ENCODE data around the gene CSGALNACT2.

The CSGALNACT2 gene

DNA sequence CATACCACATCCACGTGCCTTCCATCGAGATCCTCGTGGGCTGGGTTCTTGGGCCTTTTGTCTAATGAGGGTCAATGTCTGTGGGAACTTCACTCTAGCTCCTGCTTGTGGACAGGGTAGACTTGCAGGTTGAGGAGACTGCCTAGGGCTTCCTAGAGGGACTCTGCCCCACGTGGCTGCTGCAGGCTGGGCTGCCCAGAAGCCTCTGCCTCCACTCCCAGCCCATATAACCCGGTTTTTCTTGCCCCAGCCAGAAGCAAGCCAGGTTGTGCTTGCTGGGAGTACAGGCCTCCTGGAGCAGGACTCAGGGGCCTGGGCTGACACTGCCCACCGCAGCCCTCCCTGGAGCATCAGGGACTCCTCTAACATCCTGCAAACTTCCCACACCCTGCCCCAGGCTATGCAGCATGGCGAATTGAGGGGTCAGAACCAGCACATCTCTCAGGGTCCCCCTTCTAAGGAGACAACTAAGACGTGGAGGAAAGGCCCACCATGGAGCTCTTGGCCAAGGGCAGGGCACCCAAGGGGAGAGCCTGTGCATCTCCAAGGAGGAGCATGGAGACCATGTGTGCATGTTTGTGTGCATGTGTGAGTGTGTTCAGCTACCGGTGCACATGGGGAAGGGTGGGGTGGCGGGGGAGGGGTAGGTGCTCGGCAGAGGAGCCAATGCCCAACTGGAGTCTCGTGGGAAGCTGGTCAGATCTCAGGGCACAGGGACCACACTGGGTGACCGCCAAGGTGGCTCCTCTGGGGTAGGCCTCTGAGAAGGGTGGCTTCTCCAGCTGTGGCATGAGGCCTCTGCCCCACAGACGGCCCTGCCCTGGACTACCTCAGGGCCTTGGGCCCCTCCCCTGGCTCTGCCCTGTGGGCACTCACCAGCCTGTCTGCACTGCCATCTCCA is 66.0 kb downstream of the CSGALNACT2 start:
- DNase-seq = no peak

DNA sequence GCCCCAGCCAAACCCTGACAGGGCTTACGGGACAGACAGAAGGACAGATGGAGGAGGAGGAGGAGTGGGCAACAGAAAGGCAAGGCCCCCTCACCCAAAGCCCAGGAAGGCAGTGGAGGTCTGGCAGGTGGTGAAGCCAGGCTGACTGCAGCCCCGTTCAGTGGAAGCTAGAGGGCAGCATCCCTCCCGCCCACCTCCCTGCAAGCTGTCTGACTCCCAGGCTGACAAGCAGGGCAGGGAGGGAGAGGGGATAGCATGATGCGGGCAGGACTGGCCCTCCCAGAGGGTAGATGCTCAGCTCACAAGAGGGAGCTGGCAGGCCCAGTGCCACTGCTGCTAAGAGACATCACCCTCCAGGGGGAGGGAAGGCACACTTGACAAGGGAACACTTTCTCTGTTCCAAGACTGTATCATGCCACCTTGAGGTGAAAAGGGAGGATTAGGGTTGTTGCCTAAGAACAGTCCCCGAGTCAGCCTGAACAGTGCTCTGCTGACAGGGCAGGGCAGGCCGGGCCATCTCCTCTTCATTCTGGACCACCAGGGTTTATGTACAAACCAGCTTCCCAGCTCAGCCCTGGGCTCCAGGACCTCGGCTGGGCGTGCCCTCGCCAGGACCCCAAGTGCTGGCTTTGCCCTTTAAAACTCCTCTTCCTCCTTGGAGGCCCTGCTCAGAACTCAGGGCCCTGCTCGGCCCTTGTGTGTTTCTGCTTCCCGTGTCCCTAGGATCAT is 66.9 kb downstream of the CSGALNACT2 start:
- peak; percentile 38 to 43 for DNase-seq

DNA sequence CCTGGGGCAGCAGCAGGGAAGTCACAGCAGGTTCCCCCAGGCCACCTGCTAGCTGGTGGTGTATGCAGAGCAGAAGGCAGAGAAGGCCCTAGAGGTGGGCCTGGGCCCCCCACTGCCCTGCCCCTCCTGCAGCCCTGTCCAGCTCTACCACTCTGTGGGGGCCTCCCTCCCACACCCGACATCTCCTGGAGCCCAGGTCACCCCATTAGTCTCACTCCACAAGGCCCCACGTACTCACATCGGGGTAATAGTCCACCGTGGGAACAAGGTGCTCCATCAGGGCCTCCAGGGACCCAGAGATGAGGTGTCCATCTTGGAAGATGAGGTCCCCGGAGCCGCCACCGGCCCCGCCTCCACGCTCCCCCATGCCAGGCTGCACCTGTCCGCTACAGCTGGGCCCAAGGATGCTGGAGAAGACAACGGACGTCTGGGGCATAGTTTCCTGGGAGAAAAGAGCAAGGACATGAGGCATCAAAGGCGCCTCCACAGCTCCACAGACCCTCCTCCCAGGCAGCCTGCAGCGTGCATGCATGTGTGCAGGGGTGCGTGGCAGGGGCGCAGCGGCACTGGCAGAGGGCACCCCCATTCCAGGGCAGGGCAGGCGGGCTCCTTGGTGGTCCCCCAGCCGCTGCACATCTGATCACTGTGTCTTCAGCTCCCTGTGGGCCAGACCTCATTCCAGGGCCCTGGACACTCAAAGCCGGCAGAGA is 67.6 kb downstream of the CSGALNACT2 start:
- DNase-seq = no peak

DNA sequence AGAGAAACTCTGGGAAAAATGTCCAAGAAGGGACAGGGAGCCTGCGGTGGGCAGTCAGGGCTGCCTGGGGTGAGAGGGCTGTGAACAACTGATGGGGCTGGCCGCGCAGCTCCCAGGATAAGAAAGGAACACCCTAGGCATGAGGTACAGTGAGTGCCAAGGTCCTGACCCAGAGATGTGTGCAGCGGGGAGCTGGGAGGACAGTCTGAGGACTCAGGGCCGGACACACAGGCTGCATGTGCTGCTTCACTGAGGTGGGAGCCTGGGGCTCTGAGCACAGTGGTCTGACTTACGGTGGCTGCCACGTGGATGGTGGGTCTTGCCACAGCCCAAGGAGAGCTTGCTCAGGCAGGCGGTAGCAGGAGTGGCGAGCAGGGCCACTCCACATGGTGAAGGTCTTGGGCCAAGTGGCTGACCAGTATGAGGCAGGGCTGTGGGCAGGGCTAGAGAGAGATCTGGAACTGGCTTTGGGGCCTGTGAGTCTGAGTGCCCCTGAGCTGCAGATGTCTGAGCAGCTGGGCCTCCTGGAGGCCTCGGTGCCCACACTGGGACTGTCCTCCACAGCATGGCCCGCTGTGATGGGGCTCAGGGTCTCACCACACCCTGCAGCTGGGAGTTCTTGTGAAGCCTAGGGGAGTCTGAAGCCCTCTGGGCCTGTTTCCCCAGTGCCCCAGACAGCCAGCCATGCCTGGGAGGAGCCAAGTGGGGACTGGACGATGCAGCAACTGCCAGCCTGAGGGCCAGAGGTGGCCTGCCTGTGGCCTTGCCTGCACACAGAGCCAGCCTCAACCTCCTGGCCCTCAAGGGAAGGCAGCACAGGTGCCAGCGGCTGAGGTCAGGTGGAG is 68.4 kb downstream of the CSGALNACT2 start:
- DNase-seq = no peak

DNA sequence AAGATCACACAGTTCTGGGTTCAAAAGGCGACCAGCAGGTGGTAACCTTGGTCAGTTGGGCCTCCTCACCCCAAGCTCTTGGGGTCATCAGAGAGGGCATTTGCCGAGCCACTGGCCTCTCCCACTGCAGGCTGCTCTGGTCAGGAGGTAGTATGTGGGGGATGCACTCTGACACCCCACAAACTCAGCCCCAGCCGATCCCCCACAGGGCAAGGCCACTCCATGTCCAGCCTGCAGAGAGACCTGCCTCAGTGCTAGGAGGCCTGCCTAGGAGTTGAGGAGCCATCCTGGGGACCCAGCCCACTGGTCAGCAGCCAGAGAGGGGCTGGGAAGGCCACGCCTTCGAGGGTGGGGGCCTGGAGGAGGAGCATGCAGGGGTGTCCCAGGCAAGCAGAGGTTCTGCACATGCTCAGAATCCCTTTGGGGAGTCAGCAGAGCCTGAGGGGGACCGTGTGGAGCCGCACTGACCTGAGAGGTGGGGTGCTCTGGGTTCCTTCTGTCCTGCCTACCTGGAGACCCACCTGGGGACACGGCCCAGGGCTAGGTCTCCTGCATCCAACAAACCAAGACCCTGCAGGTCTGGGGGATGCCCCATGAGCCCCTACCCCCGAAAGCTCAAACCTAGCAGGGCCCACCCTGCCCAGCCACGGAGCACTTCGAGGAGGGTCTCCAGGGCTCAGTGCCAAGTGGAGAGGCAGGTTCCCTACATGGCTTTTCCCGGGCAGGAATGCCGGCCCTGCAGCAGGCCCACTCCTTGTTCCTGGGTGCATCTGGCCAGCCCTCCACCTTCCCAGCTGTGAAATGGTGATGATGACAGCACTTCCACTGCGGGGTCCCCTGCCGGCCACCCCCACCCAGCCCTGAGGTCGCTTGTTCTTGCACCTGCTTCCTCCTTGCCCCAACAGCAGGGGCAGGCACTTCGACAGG is 70.2 kb downstream of the CSGALNACT2 start:
- no peak for DNase-seq

DNA sequence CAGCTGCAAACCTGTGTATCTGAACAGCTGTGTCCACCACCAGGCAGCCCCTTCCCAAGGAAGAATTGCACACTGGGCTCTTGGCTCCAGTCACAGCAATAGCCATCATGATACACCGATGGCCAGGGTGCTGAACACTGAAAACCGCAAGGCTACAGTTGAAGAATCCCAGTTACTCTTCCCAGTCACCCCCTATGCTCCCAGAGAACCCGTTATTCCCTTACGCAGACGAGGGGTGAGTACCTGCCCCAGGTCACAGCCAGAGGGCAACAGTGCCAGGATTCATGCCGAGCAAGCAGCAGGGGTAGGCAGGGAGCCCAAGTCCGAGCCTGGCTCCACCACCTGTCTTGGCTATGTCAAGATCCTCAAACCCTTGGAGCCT is 70.8 kb downstream of the CSGALNACT2 start:
- no peak for DNase-seq

DNA sequence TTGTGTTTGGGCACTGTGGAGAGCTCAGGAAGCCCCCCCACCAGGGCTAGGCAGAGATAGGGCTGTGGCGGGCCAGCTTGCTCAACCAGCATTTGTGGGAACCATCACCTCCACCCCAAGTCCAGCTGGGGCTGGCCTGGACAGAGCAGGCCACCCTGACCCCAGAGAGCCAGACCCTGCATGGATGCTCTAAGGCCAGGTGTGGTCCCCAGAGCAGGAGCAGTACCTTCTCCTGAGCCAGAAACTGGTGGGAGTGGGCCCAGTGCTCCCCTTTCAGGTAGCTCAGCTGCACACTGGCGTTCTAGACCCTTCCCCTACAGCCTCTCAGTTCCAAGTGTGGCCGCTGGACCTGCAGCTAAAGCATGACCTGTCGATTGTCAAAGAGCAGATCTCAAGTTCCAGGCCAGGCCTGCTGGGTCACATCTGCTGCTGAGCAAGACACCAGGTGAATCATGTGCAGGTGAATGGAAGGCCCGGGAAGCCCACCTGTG is 71.5 kb downstream of the CSGALNACT2 start:
- DNase-seq = no peak

DNA sequence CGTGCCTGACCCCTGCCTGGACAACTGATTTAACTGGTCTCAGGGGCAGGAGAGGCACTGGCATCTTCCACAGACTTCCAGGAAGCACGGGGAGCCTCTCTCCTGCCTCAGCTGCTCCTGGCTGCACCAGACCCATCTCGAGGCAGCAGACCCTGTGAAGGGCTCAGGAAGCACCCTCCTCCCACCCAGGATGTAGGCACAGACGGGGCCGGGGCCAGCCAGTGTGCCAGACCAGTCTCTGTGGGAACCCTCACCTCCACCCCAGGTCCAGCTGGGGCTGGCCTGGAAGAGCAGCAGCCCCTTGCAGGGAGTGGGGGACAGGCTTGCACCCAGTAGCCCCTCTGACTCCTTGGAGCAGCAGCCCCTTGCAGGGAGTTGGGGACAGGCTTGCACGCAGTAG is 72.3 kb downstream of the CSGALNACT2 start:
- DNase-seq = no peak

DNA sequence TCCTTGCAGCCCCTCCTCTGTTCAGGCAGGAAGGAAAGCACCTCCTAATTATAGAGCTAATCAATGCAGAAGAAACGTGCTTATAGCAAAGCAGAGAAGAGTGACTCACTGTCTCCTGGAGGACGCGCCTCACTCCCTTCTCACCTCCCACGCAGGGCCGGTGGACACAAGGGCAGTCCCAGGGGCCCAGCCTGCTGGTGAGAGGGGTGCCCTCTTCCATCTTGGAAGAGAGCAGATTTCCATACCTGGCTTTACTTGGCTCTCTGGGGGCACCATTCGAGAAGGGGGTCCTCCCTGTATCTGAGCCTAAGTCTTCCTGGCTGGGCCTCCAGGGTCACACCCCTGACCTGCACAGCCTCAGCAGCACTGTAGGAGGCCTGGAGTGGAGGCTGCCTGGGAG is 72.8 kb downstream of the CSGALNACT2 start:
- DNase-seq = peak in 1 of 2 donors; percentile 4

DNA sequence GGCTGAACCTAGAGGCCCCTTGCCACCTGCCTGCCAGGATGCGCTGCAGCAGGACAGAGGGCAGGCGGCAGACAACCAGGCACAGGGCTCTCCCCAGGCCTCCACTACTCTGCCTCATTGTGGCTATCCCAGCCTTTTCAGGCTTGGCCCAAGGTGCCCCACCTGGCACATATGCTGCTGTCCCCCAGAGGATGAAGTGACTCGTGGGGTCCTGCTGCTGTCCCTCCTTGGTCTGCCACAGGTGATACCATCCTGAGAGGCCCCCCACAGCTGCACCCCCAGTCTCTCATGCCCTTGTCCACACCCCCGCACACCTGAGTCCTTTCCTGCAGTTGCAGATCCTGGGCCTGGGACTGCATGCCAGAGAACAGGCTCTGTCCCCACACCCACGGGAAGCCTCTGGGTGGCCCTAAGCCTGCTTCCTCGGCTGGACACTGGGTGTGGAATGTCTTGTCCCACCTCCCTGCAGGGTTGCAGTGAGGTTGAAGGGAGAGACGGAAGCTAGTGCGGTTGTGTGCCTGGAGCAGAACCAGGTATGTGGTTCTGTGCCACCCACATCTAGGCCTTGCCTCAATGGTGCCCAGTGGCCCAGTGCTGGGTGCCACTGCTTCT is 73.3 kb downstream of the CSGALNACT2 start:
- no peak for DNase-seq

DNA sequence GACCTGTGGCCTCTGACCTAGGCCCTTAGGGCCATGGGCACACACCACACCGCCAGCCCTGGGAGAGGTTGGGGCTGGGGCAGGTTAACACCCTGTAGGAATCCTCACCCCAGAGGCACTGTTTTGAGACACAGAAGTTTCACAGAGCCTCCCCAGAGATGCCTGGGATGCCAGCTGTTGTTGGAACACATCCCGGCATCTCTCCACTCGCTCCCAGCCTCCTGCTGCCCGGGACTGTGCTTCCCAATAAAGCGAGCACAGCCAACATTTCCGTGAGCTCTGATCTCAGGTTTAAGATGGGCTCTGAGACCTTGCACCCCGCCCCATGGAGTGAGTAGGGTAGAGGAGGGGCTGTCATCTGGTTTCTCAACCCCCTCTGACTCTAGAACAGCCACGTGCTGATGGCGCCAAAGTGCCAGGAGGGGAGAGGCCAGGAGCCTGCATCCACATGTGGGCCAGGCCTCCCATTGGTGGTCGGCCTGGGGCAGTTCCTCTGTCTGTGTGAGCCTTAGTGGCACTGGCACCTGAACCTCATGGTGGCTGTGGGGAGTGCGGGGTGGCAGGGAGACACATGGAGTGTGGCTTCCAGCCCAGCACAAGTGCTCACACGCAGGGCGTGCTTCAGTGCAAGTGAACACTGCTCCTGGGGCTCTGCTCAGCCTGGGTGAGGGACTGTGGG is 73.9 kb downstream of the CSGALNACT2 start:
- no peak for DNase-seq

DNA sequence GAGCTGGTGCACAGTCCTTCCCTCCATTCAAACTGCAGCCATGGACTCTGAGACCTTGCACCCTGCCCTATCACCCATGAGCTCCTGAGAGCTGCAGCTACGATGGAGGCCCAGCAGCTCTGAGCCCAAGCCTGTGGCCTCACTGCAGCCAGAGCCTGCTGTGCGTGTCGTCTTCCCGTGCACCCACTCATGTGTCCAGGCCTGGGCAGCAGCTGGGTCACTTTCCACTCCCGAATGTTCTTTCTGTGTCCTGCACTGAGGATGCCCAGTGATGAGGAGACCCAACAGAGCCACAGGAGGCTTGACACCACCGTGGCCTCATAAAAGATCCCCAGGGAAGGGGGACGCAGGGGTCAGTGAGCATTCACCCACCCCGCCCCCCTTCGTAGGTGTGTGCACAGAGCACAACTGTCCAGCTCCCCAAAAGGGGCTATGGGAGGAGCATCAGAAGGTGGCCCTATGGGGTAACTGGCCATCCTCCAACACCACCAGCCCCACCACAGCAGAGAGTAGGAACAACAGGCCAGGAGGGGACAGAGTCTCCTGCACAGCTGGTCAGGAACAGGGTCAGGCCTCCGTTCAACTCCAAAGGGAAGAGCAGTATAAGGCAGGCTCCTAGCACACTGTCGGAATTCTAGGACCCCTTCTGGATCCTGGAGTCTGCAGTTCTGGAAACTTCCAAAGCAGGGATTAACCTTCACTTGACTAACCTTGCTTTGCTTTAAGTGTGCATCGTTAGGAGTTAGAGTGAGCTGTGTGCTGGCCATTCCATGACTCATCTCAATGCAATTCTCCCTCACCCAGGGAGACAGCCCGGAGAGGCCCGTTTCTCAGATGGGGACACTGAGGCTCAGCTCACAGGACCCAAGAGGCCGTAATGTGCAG is 76.1 kb downstream of the CSGALNACT2 start:
- DNase-seq = no peak

DNA sequence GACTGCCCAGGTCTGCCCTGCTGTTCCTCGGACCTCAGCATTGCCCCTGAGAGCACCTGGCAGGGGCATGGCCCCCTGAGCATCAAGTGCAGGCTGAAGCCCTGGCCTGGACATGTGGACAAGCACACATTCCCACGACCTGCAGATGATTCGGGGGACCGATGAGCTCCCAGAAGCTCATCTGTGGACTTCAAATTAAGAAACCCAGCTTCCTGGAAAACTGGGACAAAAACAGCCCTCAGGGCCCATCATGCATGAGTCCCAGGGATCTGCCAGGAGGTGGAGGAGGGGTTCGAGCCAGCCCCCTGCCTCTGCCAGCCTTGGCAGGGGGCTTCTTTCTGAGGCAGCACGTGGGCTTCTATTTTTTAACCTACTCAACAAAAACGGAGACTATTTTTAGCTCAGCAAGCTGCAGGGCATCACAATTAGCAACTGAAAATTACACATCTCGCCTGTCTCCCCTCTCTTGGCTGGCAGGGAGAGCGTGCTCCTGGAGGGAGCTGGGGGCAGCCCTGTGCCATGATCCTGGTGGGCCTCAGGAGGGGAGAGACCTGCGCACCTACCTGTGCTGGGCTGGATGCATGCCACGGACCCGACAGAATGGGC is 76.8 kb downstream of the CSGALNACT2 start:
- DNase-seq = no peak

DNA sequence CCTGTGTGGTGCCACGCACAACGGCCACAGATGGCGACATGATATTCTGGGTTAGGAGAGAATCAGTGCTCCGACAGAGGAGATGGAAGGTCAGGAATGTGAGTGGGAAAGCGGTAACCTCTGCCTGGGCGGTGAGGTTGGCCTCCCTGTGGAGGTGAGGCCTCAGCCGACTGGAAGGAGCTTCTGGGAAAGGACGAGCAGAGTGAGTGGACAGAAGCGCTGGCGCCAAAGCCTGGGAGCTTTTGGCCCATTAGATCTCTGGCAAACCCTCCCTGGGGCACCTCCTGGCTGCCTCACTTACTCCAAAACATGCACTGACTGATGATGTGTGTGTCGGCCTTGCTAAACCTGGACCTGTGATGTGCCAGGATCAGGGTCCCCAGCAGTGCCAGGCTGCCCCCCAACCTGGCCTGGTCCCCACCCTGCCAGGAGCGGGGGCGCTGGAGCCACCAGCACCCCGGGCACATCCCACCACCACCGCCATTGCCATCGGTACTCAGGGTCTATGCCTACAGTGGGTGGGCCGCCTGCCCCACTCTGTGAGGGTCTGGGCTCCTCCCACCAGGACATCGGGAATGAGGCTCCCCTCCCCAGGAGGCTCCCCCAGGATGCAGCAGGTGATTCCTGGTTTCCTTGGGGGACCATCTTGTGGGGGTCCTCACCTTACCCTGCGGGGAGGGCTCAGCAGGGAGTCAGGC is 77.7 kb downstream of the CSGALNACT2 start:
- no peak for DNase-seq

DNA sequence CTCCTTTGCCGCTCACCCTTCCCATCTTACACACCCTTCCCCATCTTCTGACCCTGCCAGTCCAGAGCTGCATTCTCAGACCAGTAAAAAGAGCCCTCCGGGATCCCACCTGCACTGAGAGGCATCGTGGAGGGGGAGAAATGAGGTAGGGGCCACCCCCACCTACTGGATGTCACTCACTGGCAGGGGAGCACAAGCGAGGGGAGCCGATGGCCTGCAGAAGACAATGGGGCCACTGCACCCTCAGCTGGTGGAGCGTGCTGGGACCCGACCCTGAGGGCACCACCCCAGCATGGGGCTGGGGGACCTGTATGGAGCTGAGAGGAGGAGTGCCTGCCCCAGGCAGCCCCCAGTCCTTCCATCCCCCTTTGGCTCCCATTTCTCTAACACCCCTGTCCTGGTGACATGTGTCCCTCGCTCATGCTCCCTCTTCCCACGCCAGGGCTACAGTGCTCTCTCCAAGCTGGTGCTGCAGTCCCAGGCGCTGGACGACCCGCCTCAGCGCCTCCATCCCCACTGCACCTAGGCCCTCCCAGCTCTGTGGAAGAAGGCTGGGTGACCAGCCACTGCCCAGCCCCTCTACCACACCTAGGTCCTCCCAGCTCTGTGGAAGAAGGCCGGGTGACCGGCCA is 78.8 kb downstream of the CSGALNACT2 start:
- DNase-seq = no peak

DNA sequence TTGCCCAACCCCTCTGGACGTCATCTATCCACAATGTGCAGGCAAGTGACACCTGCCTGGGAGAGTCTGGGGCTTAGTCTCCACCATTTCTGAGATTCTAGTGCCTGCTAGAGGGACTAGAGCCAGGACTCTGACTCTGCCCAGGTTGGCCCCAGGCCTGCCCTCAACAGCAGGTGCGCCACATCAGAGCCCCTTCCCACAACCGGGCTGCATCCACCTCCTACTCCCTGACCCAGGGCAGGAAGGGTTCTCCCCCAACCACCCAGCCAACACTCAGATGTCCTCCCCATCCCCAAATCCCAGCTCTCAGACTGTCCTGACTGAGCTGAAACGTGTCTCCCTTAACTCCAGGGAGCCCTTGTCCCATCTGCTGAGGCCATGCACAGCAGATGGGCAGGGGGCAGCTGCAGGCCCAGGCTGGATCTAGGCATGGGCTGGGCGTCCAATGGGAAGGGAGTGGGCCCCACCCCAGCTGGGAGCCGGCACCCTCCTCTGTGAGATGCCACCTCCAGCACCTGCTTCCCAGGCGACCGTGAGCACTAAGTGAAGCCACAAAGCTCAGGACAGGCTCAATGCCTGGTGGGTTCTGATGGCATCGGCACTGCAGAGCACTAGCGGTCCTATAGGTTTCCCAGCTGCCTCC is 79.4 kb downstream of the CSGALNACT2 start:
- no peak for DNase-seq

Measured in inflammatory macrophage treated with lipopolysaccharide for 1 hour (primary cell).